CD8-positive, alpha-beta memory T cell (primary cell): ENCODE data around the gene BRF1. TPM values are rescaled to one million over a fixed set of nuclear protein-coding genes. Genes with fewer than 3 reads are reported as not detected.
A peak's percentile ranks its signal among the peaks of the same experiment; 100 is the strongest.

ENCODE experiments used
- CTCF ChIA-PET: fragments of 350-600 bp; sonication (Branson Sonifier 250); formaldehyde crosslinking; loops from one replicate; lab custom pipeline; 2021; ENCODE audit warnings: antibody characterized with exemption; lab: Charles Lee
- POLR2A ChIA-PET: fragments of 350-600 bp; sonication (Branson Sonifier 250); formaldehyde crosslinking; loops from one replicate; lab custom pipeline; 2021; ENCODE audit warnings: antibody characterized with exemption; lab: Charles Lee
- DNase-seq, 5 donors: peaks; one replicate each; pipeline versions ENCODE4 v3.0.0 to v3.0.0-alpha.2; 2020 to 2022; ENCODE audit warnings: mixed read lengths in 1 of 5
- H3K27ac ChIP-seq: one replicate; pipeline ENCODE4 v1.7.0; 2013; ENCODE audit warnings: low read depth, mild to moderate bottlenecking, low read length, moderate library complexity
- H3K27me3 ChIP-seq: 2 replicates; pipeline ENCODE4 v1.7.0; 2013; ENCODE audit warnings: low read length, mild to moderate bottlenecking; ENCODE audit not compliant: insufficient read depth, poor library complexity, severe bottlenecking
- H3K36me3 ChIP-seq: 2 replicates; pipeline ENCODE4 v1.7.0; 2013; ENCODE audit warnings: mild to moderate bottlenecking, low read length, moderate library complexity; ENCODE audit not compliant: insufficient read depth
- H3K4me1 ChIP-seq: 2 replicates; pipeline ENCODE4 v1.7.0; 2013; ENCODE audit warnings: mild to moderate bottlenecking, low read length, moderate library complexity; ENCODE audit not compliant: insufficient read depth
- H3K4me3 ChIP-seq: 2 replicates; pipeline ENCODE4 v1.7.0; 2013; ENCODE audit warnings: mild to moderate bottlenecking, low read length
- H3K9me3 ChIP-seq: 2 replicates; pipeline ENCODE4 v1.7.0; 2013; ENCODE audit warnings: mild to moderate bottlenecking, low read length
- H3K27ac Mint-ChIP-seq, 8 donors: one replicate each; pipeline ENCODE4 v1.8.0; 2020 to 2021; ENCODE audit warnings: mixed read lengths in 8 of 8, mild to moderate bottlenecking in 6 of 8, inconsistent platforms in 3 of 8, moderate library complexity in 3 of 8
- H3K27me3 Mint-ChIP-seq, 2 donors: one replicate each; pipeline ENCODE4 v1.8.0; 2020 to 2021; ENCODE audit warnings: mixed read lengths in 2 of 2, mild to moderate bottlenecking in 1 of 2, moderate library complexity in 1 of 2
- H3K36me3 Mint-ChIP-seq, 3 donors: one replicate each; pipeline ENCODE4 v1.8.0; 2020 to 2021; ENCODE audit warnings: mixed read lengths in 3 of 3, inconsistent platforms in 1 of 3, mild to moderate bottlenecking in 1 of 3
- H3K4me1 Mint-ChIP-seq, 3 donors: one replicate each; pipeline ENCODE4 v1.8.0; 2020 to 2021; ENCODE audit warnings: mixed read lengths in 3 of 3, inconsistent platforms in 1 of 3, mild to moderate bottlenecking in 1 of 3
- H3K4me3 Mint-ChIP-seq, 7 donors: one replicate each; pipeline ENCODE4 v1.8.0; 2020 to 2021; ENCODE audit warnings: mixed read lengths in 7 of 7, mild to moderate bottlenecking in 6 of 7, moderate library complexity in 4 of 7, inconsistent platforms in 2 of 7
- H3K9me3 Mint-ChIP-seq, 5 donors: one replicate each; pipeline ENCODE4 v1.8.0; 2020 to 2022; ENCODE audit warnings: mixed read lengths in 5 of 5, mild to moderate bottlenecking in 3 of 5, moderate library complexity in 2 of 5, inconsistent platforms in 1 of 5
- polyA plus RNA-seq: library from polyadenylated mRNA; unstranded; fragments of 300-500 nt; fragmentation: Illumina TruSeq; gene quantifications from one replicate; pipeline ENCODE4 v1.2.3, GENCODE V29; 2021
- total RNA-seq, 2 experiments: library from RNA; stranded (reverse); gene quantifications; one replicate each; pipeline ENCODE4 v1.2.3, GENCODE V29; 2021

The BRF1 gene
- total and polyA plus RNA-seq, 3 experiments from 2014 or later = 13.0 to 31.7 (median 29.4) TPM

DNA sequence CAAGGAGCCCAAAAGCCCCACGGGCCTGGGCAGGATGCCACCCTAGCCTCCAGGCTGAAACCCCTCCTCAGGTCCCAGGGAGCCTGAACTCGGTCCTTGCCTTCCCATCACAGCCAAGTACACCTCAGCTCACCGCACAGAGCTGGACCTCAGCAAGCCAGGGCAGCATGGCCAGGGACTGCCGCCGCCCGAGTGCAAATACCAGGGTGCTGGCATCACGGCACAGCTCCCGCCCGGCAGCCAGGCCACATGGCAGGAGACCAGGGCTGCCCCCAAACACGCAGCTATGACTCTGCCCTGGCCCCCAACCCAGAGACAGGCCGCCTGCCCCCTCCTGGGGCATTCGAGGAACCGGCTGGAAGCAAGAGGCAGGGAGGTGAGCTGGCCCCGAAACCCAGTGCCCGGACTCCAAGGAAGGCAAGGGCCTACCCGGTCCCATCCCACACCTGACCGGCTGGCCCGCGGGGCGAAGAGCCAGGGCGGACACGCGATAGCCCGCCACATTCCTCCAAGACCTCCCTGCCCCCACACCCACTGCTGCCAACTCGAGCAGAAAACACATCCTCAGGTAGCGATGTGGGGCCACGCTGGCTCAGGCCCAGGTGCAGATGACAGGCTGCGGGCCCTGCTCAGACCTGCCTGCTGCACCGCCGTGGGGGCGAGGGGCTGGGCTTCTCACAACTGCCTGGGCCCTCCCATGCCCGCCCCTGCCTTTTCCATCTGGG is 134.9 kb downstream of the BRF1 start:
- no peak for DNase-seq
- Histone ChIP-seq H3K27ac (no peak overlapping the region), H3K36me3 (no peaks in the 10 kb centered on the region), H3K9me3 (no peaks in the 10 kb centered on the region), H3K27me3 (peaks cover 15% of the 10 kb centered on the region), H3K4me3 (no peak overlapping the region), H3K4me1 (peaks cover 12% of the 10 kb centered on the region)
- H3K27ac Mint-ChIP-seq = no peak overlapping the region
- H3K4me1 Mint-ChIP-seq = peaks cover 0 to 19% (median 6%) of the 10 kb centered on the region in 3 donors
- H3K36me3 Mint-ChIP-seq = no peaks in the 10 kb centered on the region
- no peaks in the 10 kb centered on the region for H3K9me3 Mint-ChIP-seq
- CTCF ChIA-PET = no interaction called here
- POLR2A ChIA-PET = no interaction called here
- peaks cover 13 to 28% of the 10 kb centered on the region in 2 donors for H3K27me3 Mint-ChIP-seq
- H3K4me3 Mint-ChIP-seq = peak overlapping the region in 2 of 7 donors; percentile 32 to 48

- DNase-seq = no peak
- Mint-ChIP-seq H3K4me3 (peak overlapping the region in 2 of 7 donors; percentile 25 to 48), H3K4me1 (peaks cover 0 to 13% (median 5%) of the 10 kb centered on the region in 3 donors), H3K9me3 (no peaks in the 10 kb centered on the region), H3K36me3 (no peaks in the 10 kb centered on the region), H3K27ac (no peak overlapping the region), H3K27me3 (peaks cover 13 to 23% of the 10 kb centered on the region in 2 donors)
- Histone ChIP-seq H3K27ac (no peak overlapping the region), H3K27me3 (peaks cover 14% of the 10 kb centered on the region), H3K9me3 (no peaks in the 10 kb centered on the region), H3K4me3 (no peak overlapping the region), H3K4me1 (peaks cover 9% of the 10 kb centered on the region), H3K36me3 (no peaks in the 10 kb centered on the region)
- ChIA-PET CTCF (no interaction called here), POLR2A (no interaction called here)
Measured at GRCh38 chr14:105165134-105165704, 135.6 kb downstream of the BRF1 start.

DNA sequence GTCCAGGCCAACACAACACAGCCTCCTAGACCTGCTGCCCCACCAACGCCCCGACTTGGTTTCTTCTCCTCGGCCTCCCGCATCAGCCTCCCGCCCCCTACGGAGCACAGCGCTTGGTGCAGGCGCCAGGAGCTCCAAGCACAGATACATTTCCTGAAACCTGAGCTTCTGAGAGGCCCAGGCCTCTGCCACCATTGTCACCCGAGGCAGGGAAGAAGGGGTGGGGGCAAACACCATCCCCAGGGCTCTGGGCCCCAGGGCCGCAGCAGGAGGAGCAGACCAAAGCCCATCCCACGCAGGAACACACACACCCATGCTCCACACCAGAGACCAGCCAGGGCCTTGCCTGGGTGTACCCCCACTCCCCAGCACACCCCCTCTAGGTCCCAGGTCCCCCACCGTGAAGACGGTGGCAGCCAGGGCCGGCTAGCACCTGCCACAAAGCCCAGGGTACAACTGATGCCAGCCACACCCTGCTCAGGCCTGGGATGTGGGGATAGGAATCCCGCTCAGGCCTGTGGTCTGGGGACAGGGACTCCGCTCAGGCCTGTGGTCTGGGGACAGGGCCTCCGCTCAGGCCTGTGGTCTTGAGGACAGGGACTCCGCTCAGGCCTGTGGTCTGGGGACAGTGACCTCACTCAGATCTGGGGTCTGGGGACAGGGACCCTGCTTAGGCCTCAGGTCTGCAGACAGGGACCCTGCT is 137.6 kb downstream of the BRF1 start:
- Histone ChIP-seq H3K36me3 (no peaks in the 10 kb centered on the region), H3K27ac (no peak overlapping the region), H3K4me3 (no peak overlapping the region), H3K27me3 (peaks cover 5% of the 10 kb centered on the region), H3K9me3 (no peaks in the 10 kb centered on the region), H3K4me1 (no peaks in the 10 kb centered on the region)
- Mint-ChIP-seq H3K27me3 (peaks cover 8 to 13% of the 10 kb centered on the region in 2 donors), H3K4me3 (peak overlapping the region in 1 of 7 donors; percentile 40), H3K36me3 (no peaks in the 10 kb centered on the region), H3K4me1 (peaks cover 0 to 3% (median 0%) of the 10 kb centered on the region in 3 donors), H3K27ac (no peak overlapping the region), H3K9me3 (no peaks in the 10 kb centered on the region)
- POLR2A ChIA-PET = no interaction called here
- CTCF ChIA-PET = no interaction called here
- no peak for DNase-seq

- no peak for DNase-seq
- Histone ChIP-seq H3K27ac (no peak overlapping the region), H3K9me3 (no peaks in the 10 kb centered on the region), H3K4me3 (no peak overlapping the region), H3K27me3 (peaks cover 5% of the 10 kb centered on the region), H3K4me1 (no peaks in the 10 kb centered on the region), H3K36me3 (no peaks in the 10 kb centered on the region)
- H3K9me3 Mint-ChIP-seq = no peaks in the 10 kb centered on the region
- no peaks in the 10 kb centered on the region for H3K36me3 Mint-ChIP-seq
- H3K27me3 Mint-ChIP-seq = peaks cover 8 to 13% of the 10 kb centered on the region in 2 donors
- peaks cover 0 to 3% (median 0%) of the 10 kb centered on the region in 3 donors for H3K4me1 Mint-ChIP-seq
- ChIA-PET POLR2A (no interaction called here), CTCF (no interaction called here)
- peak overlapping the region in 1 of 7 donors; percentile 40 for H3K4me3 Mint-ChIP-seq
- H3K27ac Mint-ChIP-seq = peak overlapping the region in 1 of 8 donors; percentile 86
Measured at GRCh38 chr14:105162669-105162979, 138.2 kb downstream of the BRF1 start.

DNA sequence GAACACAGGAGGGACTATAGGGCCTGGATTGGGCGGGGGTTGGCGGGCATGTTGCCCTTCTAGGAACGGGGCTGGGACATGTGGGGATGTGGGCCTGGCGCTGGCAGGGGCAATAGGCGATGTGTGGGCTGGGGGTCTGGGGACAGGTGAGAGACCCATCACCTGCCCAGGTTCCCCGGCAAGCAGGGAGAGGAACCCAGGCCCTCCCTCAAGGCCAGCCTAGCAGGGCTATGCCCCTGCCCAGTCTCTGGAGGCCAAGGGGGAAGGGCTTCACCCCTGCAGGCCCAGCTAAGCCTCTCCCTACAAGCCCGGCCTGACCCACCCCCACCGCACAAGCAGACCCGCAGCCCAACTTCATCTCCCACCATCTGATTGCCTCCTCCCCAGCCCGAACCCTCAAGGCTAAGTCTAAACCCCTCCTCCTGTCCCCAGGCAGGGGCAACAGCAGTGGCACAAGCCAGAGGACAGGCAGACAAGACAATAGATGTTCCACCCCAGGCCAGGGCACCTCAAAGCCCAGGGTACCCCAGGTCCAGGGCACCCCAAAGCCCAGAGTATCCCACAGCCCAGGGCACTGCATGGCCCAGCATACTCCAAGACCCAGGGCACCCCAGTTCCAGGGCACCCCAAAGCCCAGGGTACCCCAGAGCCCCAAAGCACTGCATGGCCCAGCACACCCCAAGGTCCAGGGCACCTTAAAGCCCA is 138.7 kb downstream of the BRF1 start:
- ChIA-PET CTCF (no interaction called here), POLR2A (no interaction called here)
- H3K4me3 Mint-ChIP-seq = peak overlapping the region in 1 of 7 donors; percentile 40
- H3K9me3 Mint-ChIP-seq = no peaks in the 10 kb centered on the region
- H3K27ac ChIP-seq = no peak overlapping the region
- peaks cover 5% of the 10 kb centered on the region for H3K27me3 ChIP-seq
- no peaks in the 10 kb centered on the region for H3K4me1 ChIP-seq
- H3K36me3 ChIP-seq = no peaks in the 10 kb centered on the region
- peak overlapping the region in 1 of 8 donors; percentile 86 for H3K27ac Mint-ChIP-seq
- peak in 1 of 5 donors; percentile 64 for DNase-seq
- H3K36me3 Mint-ChIP-seq = no peaks in the 10 kb centered on the region
- no peaks in the 10 kb centered on the region for H3K9me3 ChIP-seq
- H3K4me3 ChIP-seq = no peak overlapping the region
- peaks cover 0 to 3% (median 0%) of the 10 kb centered on the region in 3 donors for H3K4me1 Mint-ChIP-seq
- peaks cover 8 to 15% of the 10 kb centered on the region in 2 donors for H3K27me3 Mint-ChIP-seq

- no peaks in the 10 kb centered on the region for H3K9me3 Mint-ChIP-seq
- H3K27ac ChIP-seq = no peak overlapping the region
- H3K4me3 Mint-ChIP-seq = no peak overlapping the region
- no peaks in the 10 kb centered on the region for H3K4me1 Mint-ChIP-seq
- no peaks in the 10 kb centered on the region for H3K9me3 ChIP-seq
- no peak for DNase-seq
- ChIA-PET CTCF (no interaction called here), POLR2A (no interaction called here)
- H3K27ac Mint-ChIP-seq = no peak overlapping the region
- no peaks in the 10 kb centered on the region for H3K4me1 ChIP-seq
- H3K27me3 ChIP-seq = no peaks in the 10 kb centered on the region
- no peaks in the 10 kb centered on the region for H3K36me3 ChIP-seq
- peaks cover 2 to 8% of the 10 kb centered on the region in 2 donors for H3K27me3 Mint-ChIP-seq
- H3K36me3 Mint-ChIP-seq = no peaks in the 10 kb centered on the region
- H3K4me3 ChIP-seq = no peak overlapping the region
Measured at GRCh38 chr14:105161309-105161708, 139.5 kb downstream of the BRF1 start.

GRCh38 chr14:105160776-105161175 is 140.0 kb downstream of the BRF1 start:
- Mint-ChIP-seq H3K4me1 (no peaks in the 10 kb centered on the region), H3K4me3 (no peak overlapping the region), H3K9me3 (no peaks in the 10 kb centered on the region), H3K27me3 (peaks cover 2 to 8% of the 10 kb centered on the region in 2 donors), H3K27ac (no peak overlapping the region), H3K36me3 (no peaks in the 10 kb centered on the region)
- no peak overlapping the region for H3K4me3 ChIP-seq
- H3K27ac ChIP-seq = no peak overlapping the region
- H3K36me3 ChIP-seq = no peaks in the 10 kb centered on the region
- H3K4me1 ChIP-seq = no peaks in the 10 kb centered on the region
- H3K27me3 ChIP-seq = no peaks in the 10 kb centered on the region
- no peak for DNase-seq
- ChIA-PET POLR2A (no interaction called here), CTCF (no interaction called here)
- no peaks in the 10 kb centered on the region for H3K9me3 ChIP-seq

- Mint-ChIP-seq H3K36me3 (no peaks in the 10 kb centered on the region), H3K4me1 (no peaks in the 10 kb centered on the region), H3K4me3 (no peak overlapping the region), H3K27ac (no peak overlapping the region), H3K9me3 (no peaks in the 10 kb centered on the region), H3K27me3 (peaks cover 2 to 3% of the 10 kb centered on the region in 2 donors)
- no peak for DNase-seq
- Histone ChIP-seq H3K27me3 (no peaks in the 10 kb centered on the region), H3K36me3 (no peaks in the 10 kb centered on the region), H3K9me3 (no peaks in the 10 kb centered on the region), H3K4me1 (no peaks in the 10 kb centered on the region), H3K27ac (no peak overlapping the region), H3K4me3 (no peak overlapping the region)
- ChIA-PET POLR2A (no interaction called here), CTCF (no interaction called here)
Measured at GRCh38 chr14:105159344-105159743, 141.5 kb downstream of the BRF1 start.
